Subcutaneous abdominal adipose tissue (tissue), 5 donors: Measurements from ENCODE around the gene NHS.

Experiments used
- H3K27ac ChIP-seq: one replicate; pipeline ENCODE4 v1.7.0; 2013; ENCODE audit warnings: low read depth, mild to moderate bottlenecking, inconsistent platforms, low read length, moderate library complexity
- H3K27me3 ChIP-seq, 5 donors: one replicate each; pipeline ENCODE4 v1.7.0; 2013; ENCODE audit warnings: low read length in 5 of 5, inconsistent platforms in 1 of 5; ENCODE audit not compliant: control insufficient read depth in 5 of 5, insufficient read depth in 4 of 5
- H3K36me3 ChIP-seq, 5 donors: one replicate each; pipeline ENCODE4 v1.7.0; 2013; ENCODE audit warnings: low read length in 5 of 5; ENCODE audit not compliant: control insufficient read depth in 5 of 5, insufficient read depth in 5 of 5
- H3K4me1 ChIP-seq, 5 donors: one replicate each; pipeline ENCODE4 v1.7.0; 2013; ENCODE audit warnings: low read length in 5 of 5, mild to moderate bottlenecking in 3 of 5, moderate library complexity in 1 of 5; ENCODE audit not compliant: control insufficient read depth in 5 of 5, insufficient read depth in 5 of 5
- H3K4me3 ChIP-seq, 5 donors: one replicate each; pipeline ENCODE4 v1.7.0; 2013; ENCODE audit warnings: low read length in 5 of 5, low read depth in 1 of 5
- H3K9ac ChIP-seq, 5 donors: one replicate each; pipeline ENCODE4 v1.7.0; 2013; ENCODE audit warnings: low read length in 5 of 5, mild to moderate bottlenecking in 4 of 5, moderate library complexity in 3 of 5
- H3K9me3 ChIP-seq, 5 donors: one replicate each; pipeline ENCODE4 v1.7.0; 2013; ENCODE audit warnings: low read length in 5 of 5; ENCODE audit not compliant: control insufficient read depth in 5 of 5
- donor health status: healthy.
- donor health status: healthy.
- donor health status: healthy.
- donor health status: healthy.
- donor health status: healthy.

The NHS gene

DNA sequence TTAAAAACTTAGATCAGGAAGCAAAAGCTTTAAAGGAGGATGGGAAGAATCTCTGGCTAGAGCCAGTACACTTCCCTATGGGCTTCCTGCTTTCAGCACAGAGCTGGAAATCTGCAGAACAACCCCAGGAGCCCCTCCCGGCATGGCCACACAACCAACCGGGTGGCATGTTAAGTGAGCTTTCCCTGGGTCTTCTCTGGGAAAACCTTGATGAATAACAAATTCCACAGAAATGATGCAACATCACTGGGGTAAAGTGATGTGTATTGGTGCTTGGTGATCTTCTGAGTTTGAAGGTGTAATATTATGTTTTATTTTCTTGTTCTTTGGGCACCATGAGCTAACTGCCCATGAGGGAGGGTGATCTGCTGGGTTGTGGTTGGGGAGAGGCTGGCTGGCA lies 22.1 kb downstream of the NHS start:
- H3K27me3 ChIP-seq = peaks cover 0 to 3% (median 0%) of the 10 kb centered on the region in 5 donors
- no peak overlapping the region for H3K4me3 ChIP-seq
- peaks cover 0 to 10% (median 8%) of the 10 kb centered on the region in 5 donors for H3K9me3 ChIP-seq
- no peak overlapping the region for H3K27ac ChIP-seq
- H3K36me3 ChIP-seq = no peaks in the 10 kb centered on the region
- no peak overlapping the region for H3K9ac ChIP-seq
- H3K4me1 ChIP-seq = peaks cover 0 to 5% (median 0%) of the 10 kb centered on the region in 5 donors

DNA sequence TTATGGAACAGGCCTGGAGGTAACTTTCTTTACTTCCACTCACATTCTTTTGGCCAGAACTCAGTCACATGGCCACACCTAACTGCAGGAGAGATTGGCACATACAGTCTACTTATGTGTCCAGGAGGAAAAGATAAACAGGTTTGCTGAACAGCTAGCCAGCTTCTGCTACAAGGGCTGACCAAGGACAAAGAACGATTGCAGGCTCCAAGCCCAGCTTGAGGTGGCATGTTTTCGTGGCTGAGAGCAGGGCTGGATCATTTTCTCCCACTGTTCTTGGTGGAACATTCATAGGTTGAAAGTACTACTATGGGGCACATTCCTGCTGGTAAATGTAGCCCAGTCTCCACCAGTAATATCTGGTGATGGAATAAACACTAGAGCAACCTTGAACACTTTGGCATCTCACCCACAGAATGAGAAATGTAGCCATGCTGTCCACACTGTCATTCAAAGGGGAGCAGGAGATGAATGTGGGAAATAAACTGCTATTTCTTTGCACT lies 28.2 kb downstream of the NHS start:
- Histone ChIP-seq H3K9ac (no peak overlapping the region), H3K36me3 (no peaks in the 10 kb centered on the region), H3K9me3 (peaks cover 0 to 9% (median 5%) of the 10 kb centered on the region in 5 donors), H3K4me3 (no peak overlapping the region), H3K27ac (no peak overlapping the region), H3K27me3 (peaks cover 0 to 3% (median 0%) of the 10 kb centered on the region in 5 donors), H3K4me1 (no peaks in the 10 kb centered on the region)

GRCh38 chrX:17403972-17404371 lies 29.0 kb downstream of the NHS start:
- no peak overlapping the region for H3K27ac ChIP-seq
- peaks cover 0 to 2% (median 0%) of the 10 kb centered on the region in 5 donors for H3K9me3 ChIP-seq
- H3K9ac ChIP-seq = no peak overlapping the region
- no peaks in the 10 kb centered on the region for H3K36me3 ChIP-seq
- peaks cover 0 to 3% (median 0%) of the 10 kb centered on the region in 5 donors for H3K27me3 ChIP-seq
- no peaks in the 10 kb centered on the region for H3K4me1 ChIP-seq
- no peak overlapping the region for H3K4me3 ChIP-seq

GRCh38 chrX:17405225-17405969 lies 30.4 kb downstream of the NHS start:
- H3K27ac ChIP-seq = no peak overlapping the region
- H3K4me1 ChIP-seq = no peaks in the 10 kb centered on the region
- no peak overlapping the region for H3K4me3 ChIP-seq

GRCh38 chrX:17409566-17410290 lies 34.7 kb downstream of the NHS start:
- Histone ChIP-seq H3K4me3 (no peak overlapping the region), H3K9me3 (no peaks in the 10 kb centered on the region), H3K27ac (no peak overlapping the region), H3K4me1 (peaks cover 0 to 4% (median 3%) of the 10 kb centered on the region in 5 donors), H3K9ac (no peak overlapping the region), H3K27me3 (peaks cover 0 to 4% (median 2%) of the 10 kb centered on the region in 5 donors), H3K36me3 (no peaks in the 10 kb centered on the region)

More at GRCh38 chrX:17405225-17405969, 30.4 kb downstream of the NHS start:
- Histone ChIP-seq H3K36me3 (no peaks in the 10 kb centered on the region), H3K9me3 (peaks cover 0 to 2% (median 0%) of the 10 kb centered on the region in 5 donors), H3K27me3 (peaks cover 0 to 3% (median 0%) of the 10 kb centered on the region in 5 donors), H3K9ac (no peak overlapping the region)

DNA sequence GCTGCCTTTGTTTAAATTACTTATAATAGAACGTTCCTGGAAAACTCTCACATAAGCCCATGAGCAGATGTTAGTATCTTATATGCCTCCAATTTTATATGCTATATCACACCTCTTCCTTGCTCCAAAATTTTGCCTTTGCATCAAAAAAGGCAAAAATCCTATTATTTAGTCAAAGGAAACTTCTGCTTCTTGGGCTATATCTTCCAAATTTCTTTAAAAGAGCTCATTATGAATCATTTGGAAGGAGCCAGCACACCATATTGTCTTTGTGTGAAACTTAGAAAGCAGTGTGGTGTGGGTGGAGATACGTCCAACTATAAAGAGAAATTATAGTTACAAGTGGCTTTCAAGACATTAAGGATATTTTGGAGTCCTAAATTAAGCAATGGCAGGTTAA lies 35.7 kb downstream of the NHS start:
- Histone ChIP-seq H3K4me3 (no peak overlapping the region), H3K36me3 (no peaks in the 10 kb centered on the region), H3K27me3 (peaks cover 0 to 7% (median 2%) of the 10 kb centered on the region in 5 donors), H3K9me3 (no peaks in the 10 kb centered on the region), H3K27ac (no peak overlapping the region), H3K9ac (no peak overlapping the region), H3K4me1 (peaks cover 0 to 12% (median 4%) of the 10 kb centered on the region in 5 donors)

DNA sequence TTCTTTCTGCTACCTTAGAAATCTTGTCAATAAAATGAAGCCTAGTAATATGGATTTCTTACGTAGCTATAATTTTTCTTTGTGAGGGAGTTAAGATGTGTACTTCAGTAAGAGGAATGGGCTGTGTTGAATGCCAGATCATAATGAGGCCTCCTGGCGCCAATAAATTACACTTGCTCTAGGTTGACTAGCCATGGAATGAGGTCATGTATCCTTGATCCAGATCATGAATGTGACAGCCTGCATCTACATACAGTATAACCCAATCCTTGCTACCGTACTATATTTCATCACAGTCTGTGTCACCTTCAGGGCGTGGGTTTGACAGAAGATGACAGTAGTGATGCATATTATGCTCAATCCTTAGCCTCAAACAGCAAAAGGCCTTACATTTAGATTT lies 36.2 kb downstream of the NHS start:
- Histone ChIP-seq H3K9me3 (no peaks in the 10 kb centered on the region), H3K4me3 (no peak overlapping the region), H3K36me3 (no peaks in the 10 kb centered on the region), H3K27me3 (peaks cover 0 to 7% (median under 1%) of the 10 kb centered on the region in 5 donors), H3K4me1 (peaks cover 0 to 16% (median 4%) of the 10 kb centered on the region in 5 donors), H3K9ac (no peak overlapping the region), H3K27ac (no peak overlapping the region)

DNA sequence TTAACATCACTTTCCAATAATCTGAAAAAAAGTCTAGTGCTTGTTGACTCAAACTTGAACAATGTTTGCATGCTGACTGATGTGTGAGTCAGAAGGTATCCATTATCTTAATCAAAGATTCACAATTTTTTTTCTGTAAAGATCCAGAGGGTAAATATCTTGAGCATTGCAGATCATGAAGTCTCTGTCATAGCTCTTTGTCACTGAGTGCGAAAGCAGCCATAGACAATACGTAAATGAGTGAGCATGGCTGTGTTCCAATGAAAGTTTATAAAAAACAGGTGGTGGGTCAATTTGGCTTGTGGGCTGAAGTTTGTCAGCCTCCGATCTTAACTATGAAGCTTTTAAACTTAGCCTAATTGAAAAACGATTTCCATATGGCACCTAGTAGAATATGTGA lies 37.7 kb downstream of the NHS start:
- H3K27ac ChIP-seq = no peak overlapping the region
- peaks cover 0 to 16% (median 4%) of the 10 kb centered on the region in 5 donors for H3K4me1 ChIP-seq
- H3K4me3 ChIP-seq = no peak overlapping the region
- H3K9ac ChIP-seq = no peak overlapping the region
- no peaks in the 10 kb centered on the region for H3K36me3 ChIP-seq
- no peaks in the 10 kb centered on the region for H3K9me3 ChIP-seq
- peaks cover 0 to 7% (median 0%) of the 10 kb centered on the region in 5 donors for H3K27me3 ChIP-seq

DNA sequence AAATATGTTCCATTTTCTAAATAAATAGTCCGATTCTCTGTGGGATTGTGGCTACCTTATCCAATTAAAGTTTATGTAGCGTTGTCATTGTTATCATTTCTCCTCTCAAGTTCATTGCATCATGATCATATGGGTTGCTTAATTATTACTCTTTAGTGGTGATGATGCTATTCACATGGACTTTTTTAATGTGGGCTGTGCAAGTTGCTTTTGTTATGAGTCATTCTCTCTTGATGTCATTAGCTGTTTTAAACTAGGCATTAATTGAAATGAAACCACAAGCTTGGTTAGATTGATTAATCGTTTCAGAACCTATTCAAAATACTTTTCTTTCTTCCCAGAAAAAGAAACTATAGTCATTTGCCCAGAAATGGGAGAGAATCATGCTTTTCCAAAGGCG lies 38.2 kb downstream of the NHS start:
- Histone ChIP-seq H3K27ac (no peak overlapping the region), H3K9ac (no peak overlapping the region), H3K27me3 (peaks cover 0 to 7% (median 0%) of the 10 kb centered on the region in 5 donors)

More for the DNA sequence above, 38.2 kb downstream of the NHS start:
- H3K4me3 ChIP-seq = no peak overlapping the region
- H3K9me3 ChIP-seq = no peaks in the 10 kb centered on the region
- peaks cover 0 to 16% (median 4%) of the 10 kb centered on the region in 5 donors for H3K4me1 ChIP-seq
- H3K36me3 ChIP-seq = no peaks in the 10 kb centered on the region
